Measurements from ENCODE around the gene LYZL6.
"Not testable (repeated sequence)": the region's sequence is repeated elsewhere in the genome, so short reads cannot be mapped to it uniquely, and the experiment has no call there.

Gene LYZL6

DNA sequence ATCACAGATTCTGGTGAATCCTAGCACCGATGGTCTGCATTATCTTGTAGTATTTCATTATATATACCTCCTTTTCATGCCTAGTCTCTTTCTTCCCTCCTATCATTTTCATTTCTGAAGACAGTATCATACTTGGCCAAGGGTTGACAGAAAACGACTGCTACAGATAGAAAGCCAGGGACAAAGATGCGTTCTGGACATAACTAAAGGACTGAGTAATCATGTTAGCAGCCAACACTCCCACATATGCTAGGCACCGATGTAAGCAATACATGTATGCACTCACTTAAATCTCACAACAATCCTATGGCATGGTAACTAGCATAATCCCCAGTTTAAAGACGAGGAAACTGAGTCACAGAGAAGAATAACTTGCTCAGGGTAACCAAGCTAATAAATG lies 35.8 kb downstream of the LYZL6 start:
- no peak for DNase-seq (ENCODE audit: low read depth, low spot score)

DNA sequence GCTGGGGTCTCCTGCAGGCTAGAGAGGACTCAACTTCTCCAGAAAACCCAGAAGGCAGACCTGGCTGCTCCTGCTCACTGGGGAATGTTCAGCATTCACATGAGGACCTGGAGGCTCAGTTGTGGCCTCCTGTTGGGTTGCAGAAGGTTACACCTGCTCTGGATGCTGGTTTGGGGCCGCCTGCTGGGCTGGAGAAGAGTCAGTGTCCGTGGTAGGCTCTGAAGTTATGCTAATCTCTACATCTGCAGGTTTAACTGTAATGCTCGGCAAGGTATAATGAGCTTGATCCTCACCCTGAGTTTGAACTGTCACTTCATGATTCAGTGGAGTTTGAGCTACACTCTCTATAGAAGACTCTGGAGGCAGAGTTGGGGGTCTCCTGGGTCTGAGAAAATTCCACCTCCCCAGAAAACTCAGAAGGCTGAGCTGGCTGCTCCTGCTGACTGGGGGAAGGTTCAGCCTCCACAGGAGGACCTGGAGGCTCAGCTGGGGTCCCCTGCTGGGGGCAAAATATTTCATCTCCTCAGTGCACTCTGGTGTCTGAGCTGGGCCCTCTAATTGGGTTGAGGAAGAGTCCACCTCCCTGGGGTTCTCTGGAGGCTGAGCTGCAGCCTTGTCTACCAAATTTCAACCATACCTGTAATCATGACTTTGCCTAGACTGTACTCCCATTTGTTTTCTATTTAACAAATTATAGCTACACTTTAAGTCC lies 36.4 kb downstream of the LYZL6 start:
- no peak for DNase-seq (ENCODE audit: low read depth, low spot score)

DNA sequence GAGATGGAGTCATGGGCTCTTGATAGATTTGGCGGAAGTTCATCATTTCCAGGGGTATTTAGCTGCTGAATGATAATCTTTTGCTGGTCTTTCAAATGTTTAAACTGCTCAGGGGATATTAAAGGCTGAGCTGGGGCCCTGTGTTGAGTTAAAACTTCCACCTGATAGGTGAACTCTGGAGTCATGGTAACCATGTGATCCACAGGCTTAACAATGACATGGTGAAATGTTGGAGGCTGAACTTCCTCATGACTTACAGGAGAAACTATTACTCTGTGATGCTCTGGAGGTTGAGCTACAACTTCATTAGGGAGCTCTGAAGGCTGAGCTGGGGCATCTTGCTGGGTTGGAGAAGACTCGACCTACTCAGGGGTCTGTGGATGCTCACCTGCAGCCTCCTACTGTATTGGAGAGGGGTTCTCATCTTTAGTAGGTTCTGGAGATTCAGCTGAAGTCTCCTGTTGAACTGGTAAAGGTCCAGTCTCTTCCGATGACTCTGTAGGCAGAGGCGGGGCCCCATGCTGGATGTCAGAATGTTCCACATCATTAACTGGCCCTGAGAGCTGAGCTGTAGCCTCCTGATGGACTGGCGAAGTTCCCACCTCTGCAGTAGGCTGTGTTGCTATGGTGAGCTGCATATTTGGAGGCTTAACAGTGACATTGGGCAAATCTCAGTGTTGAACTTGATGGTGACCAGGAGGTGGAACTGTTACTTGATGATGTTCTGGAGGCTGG lies 37.2 kb downstream of the LYZL6 start:
- DNase-seq (ENCODE audit: low read depth, low spot score), result no peak

DNA sequence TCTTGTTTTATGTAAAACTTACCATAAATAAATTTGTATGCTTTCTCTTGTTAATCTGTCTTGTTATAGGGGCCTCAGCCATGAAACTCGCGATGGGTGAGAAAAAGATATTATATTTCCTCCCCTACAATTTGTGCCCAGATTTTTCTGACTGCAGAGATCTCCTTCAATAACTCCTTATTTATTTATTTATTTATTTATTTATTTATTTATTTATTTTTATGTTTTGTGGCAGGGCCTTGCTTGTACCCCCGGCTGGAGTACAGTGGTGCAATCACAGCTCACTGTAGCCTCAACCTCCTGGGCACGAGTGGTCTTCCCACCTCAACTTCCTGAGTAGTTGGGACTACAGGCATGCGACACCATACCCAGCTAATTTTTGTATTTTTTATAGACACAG lies 40.1 kb downstream of the LYZL6 start:
- no peak for DNase-seq (ENCODE audit: low read depth, low spot score)

DNA sequence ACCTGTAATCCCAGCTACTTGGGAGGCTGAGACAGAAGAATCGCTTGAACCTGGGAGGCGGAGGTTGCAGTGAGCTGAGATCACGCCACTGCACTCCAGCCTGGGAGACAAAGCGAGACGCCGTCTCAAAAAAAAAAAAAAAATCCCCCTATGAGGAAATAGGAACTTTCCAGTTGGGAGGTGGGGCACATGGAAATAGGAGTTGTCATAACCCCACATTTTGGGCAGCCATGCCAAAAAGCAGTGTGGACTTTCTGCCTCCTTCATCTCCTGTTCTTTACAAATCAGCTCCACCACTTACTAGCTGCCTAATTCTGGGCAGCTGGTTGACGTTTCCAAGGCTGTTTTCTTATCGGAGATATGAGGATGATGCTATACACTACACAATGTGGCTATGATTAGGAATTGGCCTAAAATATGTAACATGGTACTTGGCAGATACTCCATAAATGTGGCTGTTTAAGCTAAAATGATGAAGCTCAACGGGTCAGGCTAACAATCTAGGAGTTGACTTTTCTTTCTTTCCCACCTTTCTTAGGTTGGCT lies 41.8 kb downstream of the LYZL6 start:
- no peak for DNase-seq (ENCODE audit: low read depth, low spot score)

DNA sequence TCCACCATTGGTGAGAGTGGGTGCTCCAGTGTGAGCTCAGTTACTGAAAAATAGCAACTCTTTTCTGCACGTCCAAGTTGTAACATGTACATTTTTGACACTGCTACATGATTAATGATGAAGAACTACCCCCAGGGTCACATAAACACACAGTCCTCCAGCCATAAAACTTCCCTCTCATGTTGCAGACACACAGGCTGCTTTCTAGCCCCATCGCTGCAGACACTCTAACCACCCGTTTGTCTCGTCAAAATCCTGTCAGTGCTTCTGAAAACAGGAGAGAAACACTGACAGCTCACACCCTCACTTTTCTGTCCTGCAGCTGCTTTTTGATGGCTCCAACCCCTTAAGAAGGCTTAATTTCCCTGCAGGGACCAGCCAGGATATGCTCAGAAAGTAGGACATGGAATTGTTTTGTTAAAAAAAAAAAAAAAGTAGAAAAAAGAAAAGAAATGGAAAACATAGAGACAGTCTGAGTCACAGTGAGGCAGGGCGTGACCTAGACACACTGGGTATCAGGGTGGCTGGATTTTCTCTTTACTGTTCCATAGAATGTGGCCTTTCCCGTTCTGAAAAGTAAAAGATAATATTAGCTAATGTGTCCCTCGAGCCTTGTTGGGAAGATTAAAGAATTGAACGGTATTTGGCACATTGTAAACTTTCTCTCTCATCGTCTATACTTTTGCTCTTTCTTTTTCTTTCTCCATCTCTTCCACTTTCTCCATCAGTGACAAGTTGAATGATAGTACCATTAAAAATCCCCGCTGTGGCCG lies 42.6 kb downstream of the LYZL6 start:
- no peak for DNase-seq (ENCODE audit: low read depth, low spot score)

DNA sequence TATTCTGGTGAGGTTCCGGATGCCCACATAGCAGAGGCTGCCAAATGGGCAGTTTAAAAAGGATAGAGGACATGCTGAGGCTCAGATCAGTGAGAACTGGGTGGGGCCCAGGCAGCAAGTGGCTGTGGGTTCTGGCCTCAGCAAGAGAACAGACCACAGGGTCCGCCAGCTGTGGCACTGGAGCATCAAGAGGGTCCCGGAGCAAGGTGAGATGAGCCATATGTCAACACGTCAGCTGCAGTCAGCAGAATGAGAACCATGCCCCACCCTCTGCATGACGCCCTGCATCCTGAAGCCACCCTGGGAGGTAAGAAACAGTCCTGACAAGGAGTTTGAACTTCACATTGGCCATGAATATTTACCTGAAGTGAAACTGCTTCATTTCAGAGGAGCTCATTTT lies 43.2 kb downstream of the LYZL6 start:
- DNase-seq (ENCODE audit: low read depth, low spot score), result no peak

DNA sequence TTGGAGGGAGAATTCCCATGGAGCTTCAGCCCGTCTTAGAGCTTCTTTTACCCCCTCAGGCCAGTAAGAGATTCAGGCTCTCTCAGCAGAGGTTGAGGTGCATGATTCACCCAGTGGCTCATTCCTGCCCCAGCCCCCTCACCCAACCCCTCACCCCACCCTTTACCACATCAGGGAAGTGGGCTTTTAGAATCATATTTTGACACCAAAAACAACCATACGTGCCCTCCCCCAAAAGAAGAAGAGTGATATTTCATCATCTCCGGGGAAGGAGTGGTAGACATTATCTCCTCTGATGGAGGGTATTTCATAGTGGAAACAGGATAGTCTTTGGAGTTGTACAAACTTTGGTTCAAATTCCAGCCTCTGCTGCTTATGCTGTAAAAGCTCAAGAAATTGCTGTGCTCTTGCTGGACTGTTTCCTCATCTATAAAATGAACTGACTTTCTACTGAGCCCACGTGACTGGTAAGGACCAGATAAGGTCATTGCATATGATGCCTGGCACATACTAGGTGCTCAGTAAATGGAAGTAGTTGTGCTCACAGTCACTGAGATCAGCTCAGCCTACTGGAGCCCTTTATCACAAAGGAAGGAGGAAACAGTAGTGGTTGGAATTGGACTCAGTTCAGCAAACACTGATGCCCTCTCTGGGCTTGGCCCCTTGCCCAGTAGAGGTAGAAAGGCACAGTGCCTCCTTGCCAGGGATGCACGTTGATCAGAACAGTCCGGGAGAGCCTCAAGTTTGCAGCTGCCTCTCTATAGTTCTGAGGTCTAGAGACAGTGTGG lies 45.0 kb downstream of the LYZL6 start:
- no peak for DNase-seq (ENCODE audit: low read depth, low spot score)

DNA sequence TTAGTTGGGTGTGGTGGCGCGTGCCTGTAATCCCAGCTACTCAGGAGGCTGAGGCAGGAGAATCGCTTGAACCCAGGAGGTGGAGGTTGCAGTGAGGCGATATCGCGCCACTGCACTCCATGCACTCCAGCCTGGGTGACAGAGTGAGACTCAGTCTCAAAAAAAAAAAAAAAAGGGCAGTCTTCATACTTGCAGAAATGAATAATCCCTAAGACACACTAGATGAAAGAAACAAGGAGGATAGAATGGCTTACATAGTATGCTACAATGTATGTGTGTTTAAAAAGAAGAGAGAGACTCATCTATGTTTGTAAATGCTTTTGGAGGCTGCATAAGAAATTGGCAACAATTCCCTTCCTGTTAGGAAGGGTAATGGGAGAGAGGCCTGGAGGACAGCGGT lies 45.7 kb downstream of the LYZL6 start:
- DNase-seq (ENCODE audit: low read depth, low spot score), result not testable (repeated sequence)

DNA sequence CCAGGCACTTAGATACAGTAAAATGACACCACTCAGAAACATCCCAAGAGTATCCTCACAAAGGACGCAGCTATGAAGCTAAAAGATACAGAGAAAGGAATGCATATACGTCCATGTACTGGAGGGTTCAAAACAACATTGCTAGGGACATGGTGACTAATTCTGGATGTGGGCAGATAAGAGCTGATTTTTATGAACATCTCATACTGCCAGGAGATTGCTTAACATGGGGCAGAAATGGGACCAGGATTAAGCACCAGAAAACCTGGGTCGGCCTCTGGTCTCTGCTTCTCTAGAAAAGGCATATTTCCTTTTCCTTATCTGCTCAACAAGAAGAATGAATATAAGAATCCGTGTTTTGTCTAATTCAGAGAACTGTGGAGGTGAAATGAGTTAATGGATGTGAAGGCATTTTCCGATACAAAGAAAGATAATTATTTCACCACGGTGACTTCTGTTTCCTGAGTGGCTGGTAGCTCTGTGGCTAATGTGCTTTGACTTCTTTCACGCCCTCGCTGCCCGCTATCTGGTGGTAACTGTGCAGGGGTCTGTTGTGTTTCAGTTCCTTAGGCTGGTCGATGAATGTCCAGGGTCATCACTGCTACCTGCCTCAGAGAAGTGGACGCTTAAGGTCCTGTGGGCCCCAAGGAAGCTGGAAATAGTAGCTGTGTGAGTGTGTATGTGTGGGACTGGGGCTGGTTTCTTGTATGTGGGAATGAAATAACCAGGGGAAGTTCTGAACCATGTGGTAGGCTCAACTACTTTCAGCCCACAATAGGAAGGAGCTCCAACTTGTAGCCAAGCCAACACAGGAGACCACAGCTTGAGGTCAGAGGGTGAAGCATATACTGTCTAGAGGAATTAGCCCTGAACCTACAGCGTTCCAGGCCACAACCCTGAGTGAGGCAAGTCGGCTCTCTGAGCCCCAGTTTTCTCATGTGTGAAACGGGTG lies 47.6 kb downstream of the LYZL6 start:
- DNase-seq (ENCODE audit: low read depth, low spot score), result no peak

DNA sequence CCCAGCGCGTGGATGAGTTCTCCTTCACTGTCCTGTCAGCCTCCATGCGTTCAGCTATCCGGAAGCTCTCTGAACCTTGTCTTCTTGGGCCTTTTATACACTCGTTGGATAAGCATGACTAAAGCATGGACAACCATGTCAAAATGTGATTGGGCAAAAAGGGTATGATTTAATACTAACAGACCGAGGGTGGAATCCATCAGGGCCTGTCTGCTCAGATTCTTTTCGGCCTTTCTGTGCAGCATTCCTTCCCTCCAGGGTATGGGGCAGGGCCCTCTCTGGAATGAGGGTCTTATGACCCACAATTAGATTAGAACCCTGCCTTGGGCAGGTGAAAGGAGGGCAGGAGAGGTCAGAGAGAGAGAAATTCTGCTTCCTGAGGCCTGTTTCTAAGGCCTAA lies 49.3 kb downstream of the LYZL6 start:
- no peak for DNase-seq (ENCODE audit: low read depth, low spot score)

DNA sequence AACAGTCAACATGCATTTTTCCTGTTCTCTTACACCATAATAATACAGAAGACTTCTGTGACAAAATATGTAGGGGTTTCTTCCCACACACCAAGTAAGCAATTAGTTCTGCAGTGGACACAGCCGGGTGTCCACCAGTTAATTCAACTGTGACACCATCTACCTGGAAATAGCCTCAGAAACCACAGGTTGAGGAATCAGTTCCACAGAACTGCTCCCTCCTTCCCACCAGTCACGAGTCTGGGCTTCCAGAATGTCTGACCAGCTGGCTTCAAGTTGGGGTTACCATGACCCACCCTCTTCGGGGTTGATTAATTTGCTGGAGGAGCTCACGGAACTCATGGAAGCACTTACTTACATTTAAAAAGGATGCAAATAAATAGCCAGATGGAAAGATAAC lies 49.8 kb downstream of the LYZL6 start:
- DNase-seq (ENCODE audit: low read depth, low spot score), result no peak

DNA sequence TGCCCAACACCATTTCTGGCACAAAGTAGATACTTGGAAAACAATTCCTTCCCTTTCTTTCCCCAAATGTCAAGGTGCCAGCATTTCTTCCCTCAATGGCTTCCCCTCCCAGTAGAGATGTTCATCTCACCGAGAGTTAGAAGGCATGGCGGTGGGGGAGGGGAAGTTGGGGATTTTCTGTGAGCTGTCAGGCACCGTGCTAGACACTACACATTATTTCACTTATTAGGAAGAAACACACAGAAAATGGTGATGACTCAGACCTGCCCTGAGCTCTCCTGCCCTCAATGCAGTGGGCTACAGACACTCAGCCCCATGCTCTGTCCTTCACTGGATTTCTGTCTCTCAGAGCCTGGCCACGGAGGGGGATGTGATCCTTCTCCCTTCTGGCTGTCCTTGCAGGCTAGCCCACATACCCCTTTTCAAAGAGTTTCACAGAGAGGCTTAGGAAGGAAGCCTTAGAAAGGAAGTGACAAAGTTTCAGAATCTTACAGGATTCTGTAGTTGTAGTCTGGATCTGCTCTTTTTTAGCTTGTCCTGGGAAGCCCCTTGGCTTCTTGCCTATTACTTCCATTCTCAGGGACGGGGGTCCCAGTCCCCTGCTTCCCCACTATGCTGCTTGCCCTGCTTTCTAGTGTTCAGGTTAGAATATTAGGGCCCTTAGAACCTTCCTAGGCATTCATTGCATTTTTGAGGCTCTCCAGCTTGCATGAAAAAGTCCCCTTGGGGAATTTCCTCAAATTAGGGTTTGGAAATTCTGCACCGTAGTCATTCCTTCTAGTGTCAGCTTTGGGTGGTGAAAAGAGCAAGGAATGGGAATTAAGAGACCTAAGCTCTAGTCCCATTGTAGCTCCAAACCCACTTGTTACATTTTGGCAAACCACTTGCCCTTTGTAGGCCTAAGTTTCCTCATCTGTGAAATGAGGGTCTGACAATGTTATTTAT lies 51.1 kb downstream of the LYZL6 start:
- no peak for DNase-seq (ENCODE audit: low read depth, low spot score)

DNA sequence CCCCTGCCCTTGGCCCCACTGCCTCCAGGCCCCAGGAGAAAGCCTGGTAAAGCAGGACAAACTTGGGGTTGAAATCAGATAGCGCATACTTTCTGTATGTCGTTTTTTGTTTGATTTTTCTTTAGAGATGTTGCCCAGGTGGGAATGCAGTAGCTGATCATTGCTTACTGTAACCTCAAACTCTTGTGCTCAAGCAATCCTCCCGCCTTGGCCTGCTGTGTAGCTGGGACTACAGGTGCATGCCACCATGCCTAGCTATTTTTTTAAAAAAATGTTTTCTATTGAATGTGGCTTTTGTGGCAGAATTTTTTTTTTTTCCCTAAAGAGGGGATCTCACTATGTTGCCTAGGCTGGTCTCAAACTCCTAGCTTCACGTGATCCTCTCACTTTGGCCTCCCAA lies 52.2 kb downstream of the LYZL6 start:
- no peak for DNase-seq (ENCODE audit: low read depth, low spot score)

DNA sequence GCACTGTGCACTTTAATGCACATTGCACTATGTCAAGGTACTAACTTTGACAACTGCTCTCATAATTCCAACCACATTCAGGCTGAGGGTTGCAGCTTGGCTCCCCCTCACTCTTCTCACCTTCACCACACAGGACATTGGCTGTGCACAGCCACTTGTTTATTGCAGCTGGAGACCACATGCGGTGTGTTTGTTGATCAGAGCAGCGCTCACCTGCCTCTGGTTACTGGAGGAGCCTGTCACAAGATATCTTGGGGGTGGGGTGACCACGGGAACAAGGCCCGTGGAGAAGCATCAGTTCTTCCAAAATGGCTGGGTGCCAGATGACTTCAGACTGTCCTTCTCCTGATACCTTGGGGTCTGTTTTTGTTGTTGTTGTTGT lies 52.7 kb downstream of the LYZL6 start:
- no peak for DNase-seq (ENCODE audit: low read depth, low spot score)

DNA sequence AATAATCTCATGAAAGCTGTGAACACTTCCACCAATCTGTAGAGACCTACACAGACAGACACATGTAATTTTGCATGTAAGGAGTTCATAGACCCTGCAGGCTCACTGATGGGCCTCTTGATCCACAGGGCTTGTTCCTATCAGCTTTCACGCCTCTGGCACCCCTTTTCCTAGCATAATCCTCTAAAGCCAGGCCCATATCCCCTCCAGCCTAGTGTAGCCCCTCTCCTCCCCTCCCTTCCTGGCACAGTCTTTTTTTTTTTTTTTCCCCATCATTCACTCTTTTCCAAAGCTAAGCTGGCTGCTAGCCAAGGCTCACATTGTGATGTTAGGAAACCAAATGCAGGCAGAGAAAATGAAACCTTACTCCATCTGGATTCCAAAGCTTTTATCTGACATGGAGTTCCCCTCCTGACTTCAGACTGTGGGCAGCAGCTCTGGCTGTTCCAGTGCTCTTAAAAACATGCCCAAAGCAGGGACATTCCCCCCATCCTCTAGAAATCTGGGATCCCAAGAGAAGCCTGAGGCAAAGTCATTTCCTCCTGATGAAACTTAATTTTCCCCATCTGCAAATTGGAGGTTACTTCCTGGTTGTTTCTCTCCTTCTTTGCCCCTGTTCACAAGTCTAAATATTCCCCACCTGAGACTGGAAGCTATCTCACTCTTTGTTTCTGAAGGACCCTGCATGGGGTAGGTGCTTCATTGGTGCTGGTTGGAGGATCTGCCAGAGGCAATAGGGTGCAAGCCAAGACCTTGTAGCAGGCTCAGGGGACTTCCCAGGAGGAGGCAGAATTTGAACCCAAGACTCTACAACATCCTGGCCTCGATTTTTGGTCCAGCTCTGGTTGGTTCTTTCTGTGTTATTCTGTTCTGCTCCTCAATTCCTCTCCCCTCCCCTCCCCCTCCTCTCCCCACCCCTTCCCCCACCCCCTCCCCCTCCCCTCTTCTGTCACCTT lies 53.4 kb downstream of the LYZL6 start:
- DNase-seq (ENCODE audit: low read depth, low spot score), result peak; percentile 29

DNA sequence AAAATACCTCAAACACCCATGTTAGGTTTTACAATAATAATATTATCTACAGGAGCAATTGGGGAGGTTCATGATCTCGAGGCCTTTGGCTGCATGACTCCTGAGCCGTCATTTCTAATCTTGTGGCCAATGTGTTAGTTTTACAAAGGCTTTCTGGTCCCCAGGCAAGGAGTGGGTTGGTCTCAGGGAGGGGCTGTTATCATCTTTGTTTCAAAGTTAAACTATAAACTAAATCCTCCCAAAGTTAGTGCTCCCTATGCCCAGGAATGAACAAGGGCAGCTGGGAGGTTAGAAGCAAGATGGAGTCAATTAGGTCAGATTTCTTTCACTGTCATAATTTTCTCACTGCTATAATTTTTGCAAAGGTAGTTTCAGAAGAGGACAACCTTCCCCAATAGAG lies 54.3 kb downstream of the LYZL6 start:
- no peak for DNase-seq (ENCODE audit: low read depth, low spot score)
